ENCODE data around the gene SAMD4B. TPM values are rescaled to one million over a fixed set of nuclear protein-coding genes. Genes with fewer than 3 reads are reported as not detected.

SAMD4B gene
- total and polyA plus RNA-seq, 2 donors from 2014 or later, result 92.9 to 100 TPM

DNA sequence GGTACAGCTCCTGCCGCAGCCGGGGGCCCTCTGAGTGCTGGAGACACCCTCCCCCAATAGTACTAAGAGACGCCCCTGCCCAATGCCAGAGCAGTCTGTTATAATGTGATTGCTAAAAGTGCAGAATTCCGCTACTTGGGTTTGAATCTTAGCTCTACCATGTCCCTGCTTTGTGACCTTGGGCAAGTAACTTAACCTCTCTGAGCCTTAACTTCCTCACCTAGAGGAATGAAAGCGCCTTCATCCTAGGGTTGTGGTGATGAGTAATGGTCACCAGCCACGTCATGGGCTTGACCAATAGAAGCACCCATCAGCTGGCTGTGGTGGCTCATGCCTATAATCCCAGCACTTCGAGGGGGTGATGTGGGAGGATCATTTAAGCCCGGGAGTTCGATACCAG lies 76.8 kb downstream of the SAMD4B start:
- H3K9ac ChIP-seq (ENCODE audit: low read length in 3 of 3), result no peak overlapping the region
- H3K27me3 ChIP-seq (ENCODE audit: control insufficient read depth, insufficient read depth, low read length), result no peaks in the 10 kb centered on the region
- H3K4me1 ChIP-seq (ENCODE audit: control insufficient read depth in 2 of 3, insufficient read depth in 2 of 3, low read depth in 1 of 3, low read length in 3 of 3), result peaks cover 0 to 3% (median 0%) of the 10 kb centered on the region in 3 donors
- FAIRE-seq, result no peak
- H3K9me3 ChIP-seq (ENCODE audit: control insufficient read depth in 2 of 3, insufficient read depth in 1 of 3, low read length in 3 of 3), result no peaks in the 10 kb centered on the region
- no peak overlapping the region for H3K4me3 ChIP-seq (ENCODE audit: low read length in 3 of 3)
- H3K27ac ChIP-seq (ENCODE audit: low read depth in 2 of 2, low read length in 2 of 2), result no peak overlapping the region
- intact Hi-C loops (cut with DNase I), result no loop called here
- TF ChIP-seq, protein P1, sequence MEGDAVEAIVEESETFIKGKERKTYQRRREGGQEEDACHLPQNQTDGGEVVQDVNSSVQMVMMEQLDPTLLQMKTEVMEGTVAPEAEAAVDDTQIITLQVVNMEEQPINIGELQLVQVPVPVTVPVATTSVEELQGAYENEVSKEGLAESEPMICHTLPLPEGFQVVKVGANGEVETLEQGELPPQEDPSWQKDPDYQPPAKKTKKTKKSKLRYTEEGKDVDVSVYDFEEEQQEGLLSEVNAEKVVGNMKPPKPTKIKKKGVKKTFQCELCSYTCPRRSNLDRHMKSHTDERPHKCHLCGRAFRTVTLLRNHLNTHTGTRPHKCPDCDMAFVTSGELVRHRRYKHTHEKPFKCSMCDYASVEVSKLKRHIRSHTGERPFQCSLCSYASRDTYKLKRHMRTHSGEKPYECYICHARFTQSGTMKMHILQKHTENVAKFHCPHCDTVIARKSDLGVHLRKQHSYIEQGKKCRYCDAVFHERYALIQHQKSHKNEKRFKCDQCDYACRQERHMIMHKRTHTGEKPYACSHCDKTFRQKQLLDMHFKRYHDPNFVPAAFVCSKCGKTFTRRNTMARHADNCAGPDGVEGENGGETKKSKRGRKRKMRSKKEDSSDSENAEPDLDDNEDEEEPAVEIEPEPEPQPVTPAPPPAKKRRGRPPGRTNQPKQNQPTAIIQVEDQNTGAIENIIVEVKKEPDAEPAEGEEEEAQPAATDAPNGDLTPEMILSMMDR (IDR thresholded peaks at IDR 0.05; ENCODE audit: borderline replicate concordance, extremely low read depth, insufficient read depth), result no peak
- H3K36me3 ChIP-seq (ENCODE audit: control insufficient read depth in 2 of 3, insufficient read depth in 3 of 3, low read length in 3 of 3), result peaks cover 0 to 9% (median 2%) of the 10 kb centered on the region in 3 donors
- no peak for DNase-seq

DNA sequence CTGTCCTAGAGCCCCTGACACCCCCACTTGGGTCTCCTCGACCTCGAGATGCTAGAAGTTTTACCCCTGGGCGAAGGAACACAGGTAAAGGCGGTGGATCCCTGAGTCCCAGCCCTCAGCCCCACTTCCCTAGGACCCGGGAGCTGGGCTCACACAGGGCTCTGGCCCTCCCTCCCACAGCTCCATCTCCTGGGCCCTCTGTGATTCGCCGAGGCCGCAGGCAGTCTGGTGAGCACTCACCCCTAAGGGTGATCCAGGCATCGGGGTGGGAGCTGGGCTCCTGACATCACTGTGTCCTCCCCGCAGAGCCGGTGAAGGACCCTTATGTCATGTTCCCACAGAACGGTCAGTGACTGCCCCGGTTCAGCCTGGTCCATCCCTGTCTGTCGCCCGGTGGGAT lies 78.5 kb downstream of the SAMD4B start:
- FAIRE-seq (no peak), DNase-seq (no peak)
- no peak overlapping the region for H3K27ac ChIP-seq (ENCODE audit: low read depth in 2 of 2, low read length in 2 of 2)
- no peak overlapping the region for H3K4me3 ChIP-seq (ENCODE audit: low read length in 3 of 3)
- TF ChIP-seq, protein P1 (IDR thresholded peaks at IDR 0.05; ENCODE audit: borderline replicate concordance, extremely low read depth, insufficient read depth), result no peak
- H3K9ac ChIP-seq (ENCODE audit: low read length in 3 of 3), result no peak overlapping the region
- H3K36me3 ChIP-seq (ENCODE audit: control insufficient read depth in 2 of 3, insufficient read depth in 3 of 3, low read length in 3 of 3), result peaks cover 0 to 9% (median 2%) of the 10 kb centered on the region in 3 donors
- no peaks in the 10 kb centered on the region for H3K4me1 ChIP-seq (ENCODE audit: control insufficient read depth in 2 of 3, insufficient read depth in 2 of 3, low read depth in 1 of 3, low read length in 3 of 3)
- intact Hi-C loops (cut with DNase I), result no loop called here
- no peaks in the 10 kb centered on the region for H3K27me3 ChIP-seq (ENCODE audit: control insufficient read depth, insufficient read depth, low read length)
- H3K9me3 ChIP-seq (ENCODE audit: control insufficient read depth in 2 of 3, insufficient read depth in 1 of 3, low read length in 3 of 3), result no peaks in the 10 kb centered on the region

GRCh38 chr19:39422020-39422419 lies 79.8 kb downstream of the SAMD4B start:
- no peak overlapping the region for H3K27ac ChIP-seq (ENCODE audit: low read depth in 2 of 2, low read length in 2 of 2)
- TF ChIP-seq, protein P1 (IDR thresholded peaks at IDR 0.05; ENCODE audit: borderline replicate concordance, extremely low read depth, insufficient read depth), result no peak
- intact Hi-C loops (cut with DNase I), result no loop called here
- no peaks in the 10 kb centered on the region for H3K27me3 ChIP-seq (ENCODE audit: control insufficient read depth, insufficient read depth, low read length)
- no peaks in the 10 kb centered on the region for H3K9me3 ChIP-seq (ENCODE audit: control insufficient read depth in 2 of 3, insufficient read depth in 1 of 3, low read length in 3 of 3)
- no peak overlapping the region for H3K9ac ChIP-seq (ENCODE audit: low read length in 3 of 3)
- peaks cover 0 to 9% (median 2%) of the 10 kb centered on the region in 3 donors for H3K36me3 ChIP-seq (ENCODE audit: control insufficient read depth in 2 of 3, insufficient read depth in 3 of 3, low read length in 3 of 3)
- no peak for DNase-seq
- FAIRE-seq, result no peak
- no peak overlapping the region for H3K4me3 ChIP-seq (ENCODE audit: low read length in 3 of 3)
- H3K4me1 ChIP-seq (ENCODE audit: control insufficient read depth in 2 of 3, insufficient read depth in 2 of 3, low read depth in 1 of 3, low read length in 3 of 3), result no peaks in the 10 kb centered on the region
